GM12874 (cell line): ENCODE data around the gene SLC2A3.

Source experiments
- CTCF ChIP-seq: IDR thresholded peaks from 2 replicates; pipeline ENCODE4 v1.5.1; 2011; ENCODE audit warnings: low read depth, mild to moderate bottlenecking, control low read depth, low read length, moderate library complexity; ENCODE audit not compliant: insufficient read depth

The SLC2A3 gene

GRCh38 chr12:7892186-7892980, 43.6 kb downstream of the SLC2A3 start:
- no peak for TF ChIP-seq CTCF

- no peak for TF ChIP-seq CTCF
These were observed 51.3 kb downstream of the SLC2A3 start for GRCh38 chr12:7884689-7885088.

- no peak for TF ChIP-seq CTCF
These were observed 56.7 kb downstream of the SLC2A3 start for GRCh38 chr12:7879246-7879645.

- no peak for TF ChIP-seq CTCF
These were observed 58.6 kb downstream of the SLC2A3 start for GRCh38 chr12:7877420-7877819.

- no peak for TF ChIP-seq CTCF
These were observed 63.2 kb downstream of the SLC2A3 start, which contains the start of gene SLC2A14 for GRCh38 chr12:7872566-7873319. TSS of gene SLC2A14 (minus strand) at chr12:7872915. CDS start at chr12:7869880, 3,035 bp downstream.

GRCh38 chr12:7870335-7870734, 65.7 kb downstream of the SLC2A3 start:
- TF ChIP-seq CTCF = no peak
